ENCODE data around the gene XBP1. TPM values are rescaled to one million over a fixed set of nuclear protein-coding genes. Genes with fewer than 3 reads are reported as not detected.

Gene XBP1
- total RNA-seq, 4 donors from 2014 or later, result 59.8 to 176 (median 70.2) TPM

DNA sequence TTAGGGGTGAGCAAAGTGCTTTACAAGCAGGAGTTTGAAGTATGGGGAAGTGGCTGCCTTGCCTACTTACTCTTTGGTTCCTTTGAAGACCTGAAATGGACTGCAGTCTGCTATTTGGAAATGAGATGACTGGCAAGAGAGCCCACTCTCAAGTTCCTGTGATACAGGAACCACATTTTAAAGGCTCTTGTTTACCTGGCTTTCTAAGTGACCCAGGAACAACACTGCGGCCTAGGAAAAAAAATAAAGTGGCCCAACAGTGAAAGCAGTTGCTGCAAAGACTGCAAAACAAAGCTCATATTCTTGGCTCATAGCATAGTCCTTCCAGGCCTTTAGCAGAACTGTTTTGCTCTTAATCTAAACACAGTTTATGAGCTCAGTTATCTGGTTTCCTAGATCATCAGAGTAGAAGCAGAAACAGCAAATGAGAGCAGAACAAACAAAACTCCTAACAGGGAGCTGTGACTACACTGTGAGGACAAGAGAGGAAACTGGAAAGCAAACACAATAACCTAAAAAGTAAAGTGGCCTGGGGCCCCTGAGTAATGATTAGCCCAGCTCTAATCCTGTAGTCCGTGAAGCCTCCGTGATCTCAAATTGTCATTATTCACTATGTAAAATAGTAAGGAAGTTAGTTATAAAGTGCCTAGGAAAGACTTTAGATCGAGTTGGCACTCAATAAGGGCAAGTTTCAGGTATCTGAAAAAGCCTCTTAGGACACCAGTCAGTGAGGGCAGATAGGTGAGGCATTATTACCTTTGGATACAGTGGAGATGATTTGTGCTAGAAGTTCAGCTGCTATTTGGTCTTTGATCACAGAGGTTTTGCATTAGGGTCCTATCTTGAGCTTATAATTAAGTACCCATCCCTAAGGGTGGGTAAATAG is 16.3 kb downstream of the XBP1 start:
- no peaks in the 10 kb centered on the region for H3K27me3 ChIP-seq
- intact Hi-C loops (cut with DNase I), result no loop called here
- no peak overlapping the region for H3K27ac ChIP-seq (replicated peaks in 1 of 4)
- WGBS, result 86% methylated on average over 4 of the region's 4 CpGs
- TF ChIP-seq POLR2AphosphoS5 (IDR thresholded peaks at IDR 0.05) (no peak), EP300 (IDR thresholded peaks at IDR 0.05) (no peak), POLR2A (IDR thresholded peaks at IDR 0.05; ENCODE audit: low read depth) (no peak)
- no peaks in the 10 kb centered on the region for H3K9me3 ChIP-seq
- H3K36me3 ChIP-seq, result peaks cover 59 to 87% (median 71%) of the 10 kb centered on the region in 4 donors
- H3K4me1 ChIP-seq, result peaks cover 6 to 13% (median 9%) of the 10 kb centered on the region in 4 donors
- DNase-seq (ENCODE audit: extremely low spot score), result no peak
- no peak overlapping the region for H3K4me3 ChIP-seq

DNA sequence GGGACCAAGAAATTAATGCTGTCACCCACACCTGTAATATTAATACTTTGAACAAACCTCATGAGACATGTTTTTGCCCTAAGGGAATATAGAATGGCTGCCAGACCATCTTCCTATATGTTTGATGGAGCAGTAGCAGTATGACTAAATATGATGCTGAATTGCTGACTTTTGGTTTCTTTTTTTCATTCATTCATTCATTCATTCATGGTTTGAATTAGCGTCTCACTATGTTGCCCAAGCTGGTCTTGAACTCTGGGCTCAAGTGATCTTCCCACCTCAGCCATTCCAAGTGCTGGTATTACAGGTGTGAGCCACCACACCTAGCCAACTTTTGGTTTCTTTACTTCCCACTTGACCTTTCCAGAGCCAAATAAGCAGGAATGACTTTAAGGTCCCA is 20.1 kb downstream of the XBP1 start:
- no peaks in the 10 kb centered on the region for H3K9me3 ChIP-seq
- H3K27me3 ChIP-seq, result no peaks in the 10 kb centered on the region
- DNase-seq (ENCODE audit: extremely low spot score), result no peak
- 91% methylated on average over 1 of the region's 1 CpG for WGBS
- TF ChIP-seq, protein P1, sequence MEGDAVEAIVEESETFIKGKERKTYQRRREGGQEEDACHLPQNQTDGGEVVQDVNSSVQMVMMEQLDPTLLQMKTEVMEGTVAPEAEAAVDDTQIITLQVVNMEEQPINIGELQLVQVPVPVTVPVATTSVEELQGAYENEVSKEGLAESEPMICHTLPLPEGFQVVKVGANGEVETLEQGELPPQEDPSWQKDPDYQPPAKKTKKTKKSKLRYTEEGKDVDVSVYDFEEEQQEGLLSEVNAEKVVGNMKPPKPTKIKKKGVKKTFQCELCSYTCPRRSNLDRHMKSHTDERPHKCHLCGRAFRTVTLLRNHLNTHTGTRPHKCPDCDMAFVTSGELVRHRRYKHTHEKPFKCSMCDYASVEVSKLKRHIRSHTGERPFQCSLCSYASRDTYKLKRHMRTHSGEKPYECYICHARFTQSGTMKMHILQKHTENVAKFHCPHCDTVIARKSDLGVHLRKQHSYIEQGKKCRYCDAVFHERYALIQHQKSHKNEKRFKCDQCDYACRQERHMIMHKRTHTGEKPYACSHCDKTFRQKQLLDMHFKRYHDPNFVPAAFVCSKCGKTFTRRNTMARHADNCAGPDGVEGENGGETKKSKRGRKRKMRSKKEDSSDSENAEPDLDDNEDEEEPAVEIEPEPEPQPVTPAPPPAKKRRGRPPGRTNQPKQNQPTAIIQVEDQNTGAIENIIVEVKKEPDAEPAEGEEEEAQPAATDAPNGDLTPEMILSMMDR (IDR thresholded peaks at IDR 0.05), result no peak
- TF ChIP-seq EP300 (IDR thresholded peaks at IDR 0.05) (no peak), POLR2AphosphoS5 (IDR thresholded peaks at IDR 0.05) (no peak), POLR2A (IDR thresholded peaks at IDR 0.05; ENCODE audit: low read depth) (no peak)
- peaks cover 34 to 83% (median 57%) of the 10 kb centered on the region in 4 donors for H3K36me3 ChIP-seq
- no peak overlapping the region for H3K27ac ChIP-seq (replicated peaks in 1 of 4)
- intact Hi-C loops (cut with DNase I), result no loop called here
- H3K4me1 ChIP-seq, result peaks cover 20 to 37% (median 24%) of the 10 kb centered on the region in 4 donors
- no peak overlapping the region for H3K4me3 ChIP-seq

DNA sequence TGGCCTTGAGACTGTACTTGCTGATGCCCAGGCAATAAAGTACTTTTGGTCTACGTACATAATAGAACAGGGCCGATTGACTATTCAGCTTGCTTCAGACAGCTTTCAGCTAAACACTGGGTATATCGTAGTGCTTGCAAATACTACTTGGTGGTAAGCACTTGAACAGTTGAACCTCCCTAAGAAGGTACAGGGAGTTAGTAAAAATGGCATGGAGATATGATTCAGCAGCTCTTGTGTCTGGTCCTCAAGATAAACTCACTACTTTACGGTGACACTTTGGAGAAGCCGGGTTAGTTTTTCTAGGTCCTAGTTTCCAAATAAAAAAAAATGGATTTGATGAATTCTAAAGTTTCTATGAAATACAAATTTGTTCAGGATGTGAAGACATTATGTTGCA is 20.5 kb downstream of the XBP1 start:
- DNase-seq (ENCODE audit: extremely low spot score), result no peak
- TF ChIP-seq POLR2A (IDR thresholded peaks at IDR 0.05; ENCODE audit: low read depth) (no peak), POLR2AphosphoS5 (IDR thresholded peaks at IDR 0.05) (no peak), EP300 (IDR thresholded peaks at IDR 0.05) (no peak)
- TF ChIP-seq, protein P1 (IDR thresholded peaks at IDR 0.05), result no peak
- intact Hi-C loops (cut with DNase I), result no loop called here
- Histone ChIP-seq H3K4me1 (peaks cover 23 to 42% (median 28%) of the 10 kb centered on the region in 4 donors), H3K36me3 (peaks cover 30 to 79% (median 55%) of the 10 kb centered on the region in 4 donors), H3K4me3 (no peak overlapping the region), H3K27ac (replicated peaks in 1 of 4) (no peak overlapping the region), H3K27me3 (no peaks in the 10 kb centered on the region), H3K9me3 (no peaks in the 10 kb centered on the region)
- WGBS, result 89% methylated on average over 5 of the region's 5 CpGs

DNA sequence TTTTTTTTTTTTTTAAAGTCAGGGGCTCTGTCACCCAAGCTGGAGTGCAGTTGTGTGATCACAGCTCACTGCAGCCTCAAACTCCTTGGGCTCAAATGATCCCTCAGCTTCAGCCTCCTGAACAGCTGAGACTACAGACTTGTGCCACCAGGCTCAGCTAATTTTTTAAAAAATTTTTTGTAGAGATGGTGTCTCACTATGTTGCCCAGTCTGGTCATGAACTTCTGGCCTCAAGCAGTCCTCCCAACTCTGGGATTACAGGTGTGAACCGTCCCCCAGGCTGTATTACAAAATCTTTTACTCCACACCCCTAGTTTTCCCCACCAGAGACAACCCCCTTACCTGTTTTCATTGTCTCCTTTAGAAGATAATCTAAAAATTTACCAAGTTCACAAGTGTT is 26.0 kb downstream of the XBP1 start:
- peaks cover 29 to 47% (median 42%) of the 10 kb centered on the region in 4 donors for H3K4me1 ChIP-seq
- WGBS, result 81% methylated on average over 1 of the region's 1 CpG
- H3K4me3 ChIP-seq, result peak overlapping the region in 1 of 4 donors; percentile 96

DNA sequence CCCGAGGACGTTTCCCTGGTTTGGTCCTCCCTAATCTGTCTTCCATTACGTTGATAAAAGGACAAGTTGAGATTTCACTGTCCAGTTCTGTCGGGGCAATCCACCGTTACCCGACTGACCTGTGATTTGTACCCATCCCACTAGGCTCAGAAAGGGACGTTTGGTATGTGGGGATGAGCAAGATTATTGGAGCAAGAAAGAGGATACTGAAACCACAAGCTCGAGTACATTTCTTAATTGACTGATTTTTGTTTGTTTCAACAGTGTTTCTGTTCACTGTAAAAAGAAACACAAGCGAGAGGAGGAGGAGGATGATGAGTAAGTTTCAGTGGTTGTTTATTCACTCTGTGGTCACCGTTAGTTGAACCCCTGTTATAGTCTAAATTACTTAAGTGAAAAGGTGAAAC is 26.9 kb downstream of the XBP1 start:
- Histone ChIP-seq H3K27ac (replicated peaks in 1 of 4) (peak overlapping the region; percentile 97 to 100 (median 99)), H3K4me3 (peak overlapping the region; percentile 85 to 96 (median 92)), H3K36me3 (peaks cover 0 to 32% (median 21%) of the 10 kb centered on the region in 4 donors), H3K27me3 (no peaks in the 10 kb centered on the region), H3K9me3 (no peaks in the 10 kb centered on the region), H3K4me1 (peaks cover 21 to 42% (median 37%) of the 10 kb centered on the region in 4 donors)
- TF ChIP-seq POLR2AphosphoS5 (IDR thresholded peaks at IDR 0.05) (peak in 1 of 2 donors; percentile 10), POLR2A (IDR thresholded peaks at IDR 0.05; ENCODE audit: low read depth) (no peak)
- no peak for DNase-seq (ENCODE audit: extremely low spot score)
- intact Hi-C loops (cut with DNase I), result no loop called here
- 1% methylated on average over 8 of the region's 10 CpGs for WGBS

More for the DNA sequence above, 26.0 kb downstream of the XBP1 start:
- H3K9me3 ChIP-seq, result no peaks in the 10 kb centered on the region
- H3K36me3 ChIP-seq, result peaks cover 0 to 36% (median 21%) of the 10 kb centered on the region in 4 donors
- no peak for DNase-seq (ENCODE audit: extremely low spot score)
- no peaks in the 10 kb centered on the region for H3K27me3 ChIP-seq
- no peak overlapping the region for H3K27ac ChIP-seq (replicated peaks in 1 of 4)
- no peak for TF ChIP-seq EP300 (IDR thresholded peaks at IDR 0.05)
- TF ChIP-seq, protein P1 (IDR thresholded peaks at IDR 0.05), result no peak
- no peak for TF ChIP-seq POLR2AphosphoS5 (IDR thresholded peaks at IDR 0.05)
- TF ChIP-seq POLR2A (IDR thresholded peaks at IDR 0.05; ENCODE audit: low read depth), result no peak
- intact Hi-C loops (cut with DNase I), result no loop called here

All from esophagus muscularis mucosa (tissue), 4 donors.